HG02759 (cell line): ENCODE data around the gene GASK1B.
A peak's percentile ranks its signal among the peaks of the same experiment; 100 is the strongest.

Experiments used
- ATAC-seq: cut with Tn5 transposase; IDR thresholded peaks from one replicate; pipeline ENCODE4 v1.9.1; 2021; ENCODE audit warnings: mild to moderate bottlenecking, moderate library complexity; ENCODE audit not compliant: unreplicated experiment

The GASK1B gene

DNA sequence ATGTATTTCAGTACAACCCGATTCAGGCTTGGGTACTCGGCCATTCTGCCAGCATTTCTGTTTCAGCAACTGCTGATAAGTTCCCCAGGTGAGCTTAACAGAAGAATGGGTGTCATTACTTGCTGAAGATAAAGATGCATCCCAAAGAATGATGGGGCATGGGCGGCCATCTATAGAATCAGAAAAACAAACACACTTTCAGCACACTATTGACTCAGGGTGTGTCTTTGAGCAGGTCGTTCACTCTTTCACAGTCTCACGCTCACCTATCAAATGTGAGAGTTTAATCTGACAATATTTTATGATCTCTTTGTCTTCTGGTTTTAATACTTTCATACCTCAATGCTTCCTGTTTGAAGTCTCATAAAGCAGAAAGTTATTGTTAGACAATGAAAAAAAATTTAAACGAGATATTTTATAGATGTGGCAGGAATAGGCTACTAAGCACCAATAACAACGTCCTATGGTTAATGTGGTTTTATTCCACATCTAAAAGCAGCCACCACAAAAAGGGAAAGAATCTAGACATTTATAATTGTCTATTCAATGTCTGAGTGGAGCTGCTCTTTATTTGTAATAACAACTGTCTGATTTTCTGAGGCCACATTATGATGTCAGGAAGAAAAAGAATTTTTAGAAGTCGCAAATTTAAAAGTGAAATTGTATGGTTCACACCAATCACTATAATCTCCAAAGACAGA lies 17.0 kb downstream of the GASK1B start:
- ATAC-seq, result no peak

DNA sequence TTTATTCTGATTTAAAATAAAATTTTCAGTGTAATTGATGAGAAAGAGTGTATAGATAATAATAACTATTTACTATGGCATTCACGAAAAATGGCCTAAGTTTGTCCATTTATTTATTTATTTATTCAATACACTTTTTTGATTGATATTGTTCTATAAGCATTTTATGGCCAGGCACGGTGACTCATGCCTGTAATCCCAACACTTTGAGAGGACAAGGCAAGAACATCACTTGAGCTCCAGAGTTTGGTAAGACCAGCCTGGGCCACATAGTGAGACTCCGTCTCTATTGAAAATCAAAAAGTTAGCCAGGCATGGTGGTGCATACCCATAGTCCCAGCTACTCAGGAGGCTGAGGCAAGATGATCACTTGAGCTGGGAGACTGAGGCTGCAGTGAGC lies 25.7 kb downstream of the GASK1B start:
- no peak for ATAC-seq

DNA sequence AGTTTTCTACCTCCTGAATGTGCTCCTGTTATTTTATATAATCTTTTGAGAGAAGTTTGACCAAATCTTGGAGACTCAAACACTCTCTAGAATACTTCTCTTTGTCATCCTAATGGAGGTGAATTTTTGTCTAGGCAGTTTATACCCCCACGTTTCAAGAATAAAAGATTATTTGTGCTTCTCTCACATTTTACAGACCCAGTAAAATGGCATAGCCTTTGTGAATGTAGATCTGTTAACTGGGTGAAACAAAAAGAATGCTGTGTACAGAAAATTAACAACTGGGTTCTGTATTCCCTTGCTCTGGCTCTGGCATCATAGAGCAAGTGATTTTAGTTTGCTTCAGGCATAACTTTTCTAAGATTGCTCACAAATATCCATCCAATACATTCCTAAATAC lies 26.1 kb downstream of the GASK1B start:
- no peak for ATAC-seq

DNA sequence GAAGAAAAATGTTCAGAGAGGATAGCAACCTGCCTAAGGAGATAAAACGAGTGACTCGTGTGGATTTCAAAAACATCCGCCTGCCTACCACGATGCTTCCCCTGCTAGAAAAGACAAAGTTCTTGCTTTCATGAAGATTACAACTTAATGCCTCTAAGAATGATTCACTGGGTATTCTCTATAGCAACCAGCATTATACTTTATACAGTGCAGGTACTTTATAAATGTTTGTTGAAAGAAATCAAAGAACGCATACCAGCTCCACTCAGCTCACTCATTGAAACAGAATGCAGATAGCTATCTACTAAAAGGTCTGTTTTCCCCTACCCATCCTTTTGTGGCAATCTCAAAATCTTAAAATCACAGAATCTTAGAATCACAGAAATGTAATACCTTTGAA lies 33.7 kb downstream of the GASK1B start:
- ATAC-seq, result no peak

DNA sequence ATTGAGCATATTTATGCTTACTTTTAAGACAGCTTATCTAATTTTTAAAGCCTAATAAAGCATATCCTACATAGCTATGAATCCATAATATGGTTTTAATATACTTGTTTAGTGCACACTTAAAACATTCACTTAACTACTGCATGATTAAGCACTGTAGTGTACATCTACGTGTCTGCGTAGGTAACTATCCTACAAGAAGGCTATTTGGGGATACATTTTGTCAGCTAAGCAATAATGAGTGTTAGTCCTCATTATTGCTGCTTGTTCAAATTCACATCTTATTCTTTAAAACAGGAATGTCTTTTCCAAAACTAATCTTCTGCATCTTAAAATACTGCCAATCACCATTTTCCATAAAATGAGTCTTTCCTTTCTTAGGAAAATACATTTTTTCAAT lies 38.6 kb downstream of the GASK1B start:
- no peak for ATAC-seq

DNA sequence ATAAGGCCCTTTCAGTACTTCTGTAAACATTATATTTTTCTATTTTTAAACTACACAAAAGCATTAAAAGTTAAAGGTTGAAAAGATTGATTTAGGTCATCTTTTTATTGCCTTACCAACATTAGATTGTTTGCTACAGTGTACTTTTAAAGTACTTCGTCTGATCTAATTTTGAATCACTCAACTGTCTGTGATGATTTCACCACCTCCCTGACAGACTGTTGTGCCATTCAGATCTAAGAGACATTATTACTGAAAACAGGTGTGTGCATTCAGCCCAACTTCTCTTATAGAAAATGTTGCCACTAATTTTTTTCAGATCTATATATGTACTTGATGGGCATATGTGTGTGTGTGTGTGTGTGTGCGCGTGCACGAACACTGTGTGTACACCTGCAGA lies 39.3 kb downstream of the GASK1B start:
- no peak for ATAC-seq

DNA sequence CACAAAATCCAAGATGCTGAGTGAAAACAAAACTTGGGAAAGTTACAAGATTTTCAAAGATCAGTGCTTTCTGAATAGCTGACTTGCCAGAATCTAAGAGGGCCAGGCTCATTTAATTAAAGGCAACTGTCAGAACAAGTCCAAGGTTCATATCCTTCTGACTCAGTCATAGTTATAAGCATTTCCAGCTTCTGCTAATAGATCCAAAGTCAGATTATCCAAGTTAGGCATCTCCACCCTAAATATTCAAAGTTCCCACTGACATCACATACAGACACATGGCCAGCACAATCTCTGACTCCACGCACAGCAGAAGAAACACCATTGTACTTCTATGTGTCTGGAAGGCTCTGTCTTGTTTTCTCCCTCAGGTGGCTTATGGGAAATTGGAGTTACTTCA lies 41.8 kb downstream of the GASK1B start:
- no peak for ATAC-seq

DNA sequence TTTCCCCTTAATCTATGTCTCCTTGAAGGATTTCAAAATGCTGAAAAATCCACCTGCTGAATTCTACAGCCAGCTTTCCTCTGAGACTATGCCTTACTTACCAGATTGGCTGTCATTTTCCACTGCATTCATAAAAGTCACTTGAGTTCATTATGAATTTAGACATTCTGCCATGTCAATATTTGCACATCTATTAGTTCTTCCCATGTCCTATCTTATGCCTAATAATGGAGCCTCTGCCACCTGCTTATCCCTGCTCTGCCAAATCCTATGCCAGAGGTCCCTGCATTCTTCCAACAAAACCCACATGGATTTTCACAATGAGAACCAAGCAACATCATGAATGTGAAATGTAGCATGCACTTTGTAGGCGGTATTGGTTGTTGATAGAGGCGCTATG lies 42.6 kb downstream of the GASK1B start:
- no peak for ATAC-seq

DNA sequence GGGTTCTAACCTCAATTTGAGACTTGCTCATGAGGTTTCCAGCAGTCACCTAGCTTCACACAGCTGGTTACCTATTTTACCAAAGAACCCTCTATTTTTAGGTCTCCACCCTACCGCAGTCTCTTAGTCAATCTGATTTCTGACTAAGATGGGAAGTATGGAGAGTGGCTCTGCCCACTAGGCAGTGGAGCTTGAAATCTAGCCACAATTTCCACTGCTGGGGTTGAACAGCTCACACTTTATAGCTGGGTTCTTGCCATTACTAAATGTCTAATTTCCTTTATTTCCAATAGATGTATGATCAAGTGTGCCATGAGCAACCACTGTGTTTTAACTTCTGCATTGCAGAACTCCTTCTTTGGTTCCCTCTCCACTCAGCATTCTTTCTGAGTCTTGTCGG lies 43.1 kb downstream of the GASK1B start:
- peak; percentile 92 for ATAC-seq

DNA sequence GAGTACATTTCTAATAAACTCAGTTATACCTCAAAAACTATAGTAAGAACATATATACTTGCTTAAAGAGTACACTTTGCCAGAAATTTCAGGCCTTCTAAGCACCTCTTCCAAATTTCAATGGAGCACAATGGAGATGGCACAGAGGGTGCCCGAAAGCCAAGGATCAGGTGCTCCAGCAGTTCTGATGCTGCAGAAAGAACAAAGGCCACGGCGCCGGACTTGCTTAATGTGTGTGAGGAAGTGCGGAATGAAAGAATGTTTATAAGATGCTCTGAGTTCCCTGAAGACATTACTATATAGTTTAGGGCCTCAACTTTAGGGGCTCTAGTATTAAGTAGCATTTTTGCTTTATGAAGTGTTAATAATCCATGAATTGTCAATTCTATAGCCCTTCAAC lies 44.3 kb downstream of the GASK1B start:
- ATAC-seq, result no peak

DNA sequence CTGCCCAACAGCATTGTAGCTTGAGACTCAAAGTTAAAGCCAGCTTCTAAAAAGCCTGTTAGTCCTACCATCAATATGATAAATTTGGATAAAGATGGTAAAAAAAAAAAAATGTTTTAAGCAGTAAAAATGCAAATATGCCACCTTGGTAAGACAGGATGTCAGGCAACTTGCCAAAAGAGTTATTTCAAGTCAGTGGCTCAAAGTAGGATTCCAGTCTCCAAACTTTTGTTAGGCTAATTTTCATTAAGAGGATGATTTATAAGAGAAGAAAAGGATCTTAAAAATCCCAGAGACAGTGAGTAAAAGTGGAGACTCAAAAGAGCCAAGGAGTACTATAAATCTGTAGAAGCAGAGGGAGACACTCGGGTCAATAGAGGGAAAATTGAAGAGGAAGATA lies 47.5 kb downstream of the GASK1B start:
- ATAC-seq, result no peak
